HepG2 (cell line): Measurements from ENCODE around the gene SOX12. TPM values are rescaled to one million over a fixed set of nuclear protein-coding genes. Genes with fewer than 3 reads are reported as not detected.
A peak's percentile ranks its signal among the peaks of the same experiment; 100 is the strongest.

Experiments
- CHCHD3 ChIP-seq: sonication (generic); formaldehyde crosslinking; IDR thresholded peaks from 2 replicates; pipeline ENCODE4 v1.8.0; 2022; ENCODE audit warnings: mild to moderate bottlenecking, missing genetic modification reagents, moderate library complexity
- HNRNPLL ChIP-seq: fragments of 200-400 bp; formaldehyde crosslinking; IDR thresholded peaks from 2 replicates; pipeline ENCODE4 v1.6.1; 2017; ENCODE audit warnings: mild to moderate bottlenecking, low read depth, low read length; ENCODE audit not compliant: poor library complexity, severe bottlenecking
- MAFK ChIP-seq, 2 experiments: IDR thresholded peaks in 1 of 2; conservative IDR thresholded peaks in 1 of 2; 2 replicates each; pipeline ENCODE4 v1.6.1; 2011; ENCODE audit warnings: improper control_type of control experiment in 2 of 2, low read length in 2 of 2
- MIER3 ChIP-seq: IDR thresholded peaks from 2 replicates; pipeline ENCODE4 v1.6.1; 2016; ENCODE audit warnings: missing compliant biosample characterization, borderline replicate concordance
- NR2F2 ChIP-seq: IDR thresholded peaks from 2 replicates; pipeline ENCODE4 v1.6.1; 2012; ENCODE audit warnings: low read depth, inconsistent platforms, borderline replicate concordance
- SMAD3 ChIP-seq: sonication (generic); formaldehyde crosslinking; IDR thresholded peaks from 2 replicates; pipeline ENCODE4 v1.4.0; 2020; ENCODE audit warnings: missing genetic modification reagents
- SNRNP70 ChIP-seq: fragments of 200-400 bp; formaldehyde crosslinking; IDR thresholded peaks from 2 replicates; pipeline ENCODE4 v1.6.1; 2017; ENCODE audit warnings: mild to moderate bottlenecking, low read depth, low read length, moderate library complexity
- THYN1 ChIP-seq: sonication (generic); formaldehyde crosslinking; IDR thresholded peaks from 2 replicates; pipeline ENCODE4 v1.8.1; 2023; ENCODE audit warnings: low read depth, mild to moderate bottlenecking, moderate library complexity, missing genetic modification reagents, borderline replicate concordance
- ZNF460 ChIP-seq: sonication (generic); formaldehyde crosslinking; IDR thresholded peaks from 2 replicates; pipeline ENCODE4 v1.5.1; 2020; ENCODE audit warnings: missing genetic modification reagents, mild to moderate bottlenecking, borderline replicate concordance
- ZNF510 ChIP-seq: sonication (generic); formaldehyde crosslinking; IDR thresholded peaks from 2 replicates; pipeline ENCODE4 v1.4.0; 2020; ENCODE audit warnings: low read depth, mild to moderate bottlenecking, missing genetic modification reagents
- polyA plus RNA-seq, 8 experiments: library from polyadenylated mRNA; depleted of rRNA in 3 of 8; stranded (reverse) in 7 of 8; unstranded in 1 of 8; fragments of >200 nt; fragmentation: Illumina TruSeq in 4 of 8; extraction: Trizol in 4 of 8; gene quantifications; 2 replicates each; pipeline versions ENCODE4 v1.2.1 to v1.2.3, GENCODE V29; 2011 to 2016; ENCODE audit warnings: low read depth in 4 of 8, missing spikeins in 1 of 8, mixed read lengths in 1 of 8; ENCODE audit not compliant: insufficient read depth in 1 of 8
- total RNA-seq, 5 experiments: library from RNA; depleted of rRNA; stranded (reverse); fragments of >200 nt; fragmentation: Illumina TruSeq; extraction: Trizol; gene quantifications; 2 replicates each; pipeline ENCODE4 v1.2.3, GENCODE V29; 2016; ENCODE audit warnings: low read depth in 1 of 5
- TF ChIP-seq, protein P1 (sequence below), 2 experiments: sonication (generic) in 1 of 2; formaldehyde crosslinking in 1 of 2; IDR thresholded peaks; 2 replicates each; pipeline versions ENCODE4 v1.6.1 to v1.9.0; 2014 to 2022; ENCODE audit warnings: antibody characterized with exemption in 1 of 2, borderline replicate concordance in 1 of 2, inconsistent platforms in 1 of 2, low read depth in 1 of 2, missing genetic modification reagents in 1 of 2
- TF ChIP-seq, protein P2 (sequence below): IDR thresholded peaks from 2 replicates; pipeline ENCODE4 v1.6.1; 2016; ENCODE audit warnings: missing genetic modification reagents, missing compliant biosample characterization
- TF ChIP-seq, protein P3 (sequence below): sonication (generic); formaldehyde crosslinking; IDR thresholded peaks from 2 replicates; pipeline ENCODE4 v1.4.0; 2020; ENCODE audit warnings: mild to moderate bottlenecking, missing genetic modification reagents, borderline replicate concordance
- TF ChIP-seq, protein P4 (sequence below): sonication (generic); formaldehyde crosslinking; IDR thresholded peaks from 2 replicates; pipeline ENCODE4 v1.8.1; 2023; ENCODE audit warnings: mild to moderate bottlenecking, moderate library complexity, missing genetic modification reagents
- TF ChIP-seq, protein P5 (sequence below): sonication (generic); formaldehyde crosslinking; IDR thresholded peaks from 2 replicates; pipeline ENCODE4 v1.8.1; 2022; ENCODE audit warnings: low read depth, mild to moderate bottlenecking, missing genetic modification reagents

Gene SOX12
- total and polyA plus RNA-seq, 2 of the 13 experiments (the other 11 are each of a cell fraction or from before 2014, with no cell fraction given) = 10.0 to 18.7 TPM

DNA sequence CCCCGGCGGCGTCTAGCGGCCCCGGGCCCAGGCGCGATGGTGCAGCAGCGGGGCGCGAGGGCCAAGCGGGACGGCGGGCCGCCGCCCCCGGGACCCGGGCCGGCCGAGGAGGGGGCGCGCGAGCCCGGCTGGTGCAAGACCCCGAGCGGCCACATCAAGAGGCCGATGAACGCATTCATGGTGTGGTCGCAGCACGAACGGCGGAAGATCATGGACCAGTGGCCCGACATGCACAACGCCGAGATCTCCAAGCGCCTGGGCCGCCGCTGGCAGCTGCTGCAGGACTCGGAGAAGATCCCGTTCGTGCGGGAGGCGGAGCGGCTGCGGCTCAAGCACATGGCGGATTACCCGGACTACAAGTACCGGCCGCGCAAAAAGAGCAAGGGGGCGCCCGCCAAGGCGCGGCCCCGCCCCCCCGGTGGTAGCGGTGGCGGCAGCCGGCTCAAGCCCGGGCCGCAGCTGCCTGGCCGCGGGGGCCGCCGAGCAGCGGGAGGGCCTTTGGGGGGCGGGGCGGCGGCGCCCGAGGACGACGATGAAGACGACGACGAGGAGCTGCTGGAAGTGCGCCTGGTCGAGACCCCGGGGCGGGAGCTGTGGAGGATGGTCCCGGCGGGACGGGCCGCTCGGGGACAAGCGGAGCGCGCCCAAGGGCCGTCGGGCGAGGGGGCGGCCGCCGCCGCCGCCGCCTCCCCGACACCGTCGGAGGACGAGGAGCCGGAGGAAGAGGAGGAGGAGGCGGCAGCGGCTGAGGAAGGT is 715 bp downstream of the SOX12 start (continued):
- TF ChIP-seq, protein P1, sequence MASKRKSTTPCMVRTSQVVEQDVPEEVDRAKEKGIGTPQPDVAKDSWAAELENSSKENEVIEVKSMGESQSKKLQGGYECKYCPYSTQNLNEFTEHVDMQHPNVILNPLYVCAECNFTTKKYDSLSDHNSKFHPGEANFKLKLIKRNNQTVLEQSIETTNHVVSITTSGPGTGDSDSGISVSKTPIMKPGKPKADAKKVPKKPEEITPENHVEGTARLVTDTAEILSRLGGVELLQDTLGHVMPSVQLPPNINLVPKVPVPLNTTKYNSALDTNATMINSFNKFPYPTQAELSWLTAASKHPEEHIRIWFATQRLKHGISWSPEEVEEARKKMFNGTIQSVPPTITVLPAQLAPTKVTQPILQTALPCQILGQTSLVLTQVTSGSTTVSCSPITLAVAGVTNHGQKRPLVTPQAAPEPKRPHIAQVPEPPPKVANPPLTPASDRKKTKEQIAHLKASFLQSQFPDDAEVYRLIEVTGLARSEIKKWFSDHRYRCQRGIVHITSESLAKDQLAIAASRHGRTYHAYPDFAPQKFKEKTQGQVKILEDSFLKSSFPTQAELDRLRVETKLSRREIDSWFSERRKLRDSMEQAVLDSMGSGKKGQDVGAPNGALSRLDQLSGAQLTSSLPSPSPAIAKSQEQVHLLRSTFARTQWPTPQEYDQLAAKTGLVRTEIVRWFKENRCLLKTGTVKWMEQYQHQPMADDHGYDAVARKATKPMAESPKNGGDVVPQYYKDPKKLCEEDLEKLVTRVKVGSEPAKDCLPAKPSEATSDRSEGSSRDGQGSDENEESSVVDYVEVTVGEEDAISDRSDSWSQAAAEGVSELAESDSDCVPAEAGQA (IDR thresholded peaks at IDR 0.05; ENCODE audit: low read depth) = 0 out of 2 replicates have a peak, but pooled peaks have one; percentile 40
- TF ChIP-seq, protein P1 (CRISPR knock-in tag; IDR thresholded peaks at IDR 0.05; ENCODE audit: borderline replicate concordance) = peak; percentile 20; the same call in 1 of the 2 replicates
- peak; percentile 4; the same call in 1 of the 2 replicates for TF ChIP-seq CHCHD3 (CRISPR knock-in tag)
- TF ChIP-seq ZNF510 = no peak
- TF ChIP-seq ZNF460 (CRISPR knock-in tag) = no peak
- TF ChIP-seq, protein P2, sequence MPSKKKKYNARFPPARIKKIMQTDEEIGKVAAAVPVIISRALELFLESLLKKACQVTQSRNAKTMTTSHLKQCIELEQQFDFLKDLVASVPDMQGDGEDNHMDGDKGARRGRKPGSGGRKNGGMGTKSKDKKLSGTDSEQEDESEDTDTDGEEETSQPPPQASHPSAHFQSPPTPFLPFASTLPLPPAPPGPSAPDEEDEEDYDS = no peak
- peak; percentile 98 for TF ChIP-seq HNRNPLL
- TF ChIP-seq, protein P3, sequence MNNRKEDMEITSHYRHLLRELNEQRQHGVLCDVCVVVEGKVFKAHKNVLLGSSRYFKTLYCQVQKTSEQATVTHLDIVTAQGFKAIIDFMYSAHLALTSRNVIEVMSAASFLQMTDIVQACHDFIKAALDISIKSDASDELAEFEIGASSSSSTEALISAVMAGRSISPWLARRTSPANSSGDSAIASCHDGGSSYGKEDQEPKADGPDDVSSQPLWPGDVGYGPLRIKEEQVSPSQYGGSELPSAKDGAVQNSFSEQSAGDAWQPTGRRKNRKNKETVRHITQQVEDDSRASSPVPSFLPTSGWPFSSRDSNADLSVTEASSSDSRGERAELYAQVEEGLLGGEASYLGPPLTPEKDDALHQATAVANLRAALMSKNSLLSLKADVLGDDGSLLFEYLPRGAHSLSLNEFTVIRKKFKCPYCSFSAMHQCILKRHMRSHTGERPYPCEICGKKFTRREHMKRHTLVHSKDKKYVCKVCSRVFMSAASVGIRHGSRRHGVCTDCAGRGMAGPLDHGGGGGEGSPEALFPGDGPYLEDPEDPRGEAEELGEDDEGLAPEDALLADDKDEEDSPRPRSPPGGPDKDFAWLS (CRISPR knock-in tag) = no peak
- TF ChIP-seq MIER3 (CRISPR knock-in tag) = no peak; the same call in 1 of the 2 replicates
- no peak for TF ChIP-seq MAFK (conservative IDR thresholded peaks at IDR 0.05 in 1 of 2, IDR thresholded peaks at IDR 0.05 in 1 of 2; ENCODE audit: low read length in 2 of 2)
- TF ChIP-seq, protein P4, sequence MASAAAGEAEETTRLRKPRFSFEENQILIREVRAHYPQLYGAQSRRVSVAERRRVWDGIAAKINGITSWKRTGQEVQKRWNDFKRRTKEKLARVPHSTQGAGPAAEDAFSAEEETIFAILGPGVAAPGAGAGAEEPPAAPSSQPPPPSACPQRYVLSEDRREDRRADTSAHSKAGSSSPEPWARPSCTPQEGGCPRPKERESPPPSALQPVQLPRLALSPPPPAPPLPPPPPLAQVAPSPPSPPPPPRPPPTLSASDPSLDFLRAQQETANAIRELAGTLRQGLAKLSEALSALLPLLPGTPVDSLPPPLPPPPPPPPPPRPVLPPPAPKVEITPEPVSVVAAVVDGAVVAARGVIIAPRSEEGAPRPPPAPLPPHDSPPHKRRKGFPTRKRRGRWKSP = no peak; the same call in 1 of the 2 replicates
- TF ChIP-seq, protein P5, sequence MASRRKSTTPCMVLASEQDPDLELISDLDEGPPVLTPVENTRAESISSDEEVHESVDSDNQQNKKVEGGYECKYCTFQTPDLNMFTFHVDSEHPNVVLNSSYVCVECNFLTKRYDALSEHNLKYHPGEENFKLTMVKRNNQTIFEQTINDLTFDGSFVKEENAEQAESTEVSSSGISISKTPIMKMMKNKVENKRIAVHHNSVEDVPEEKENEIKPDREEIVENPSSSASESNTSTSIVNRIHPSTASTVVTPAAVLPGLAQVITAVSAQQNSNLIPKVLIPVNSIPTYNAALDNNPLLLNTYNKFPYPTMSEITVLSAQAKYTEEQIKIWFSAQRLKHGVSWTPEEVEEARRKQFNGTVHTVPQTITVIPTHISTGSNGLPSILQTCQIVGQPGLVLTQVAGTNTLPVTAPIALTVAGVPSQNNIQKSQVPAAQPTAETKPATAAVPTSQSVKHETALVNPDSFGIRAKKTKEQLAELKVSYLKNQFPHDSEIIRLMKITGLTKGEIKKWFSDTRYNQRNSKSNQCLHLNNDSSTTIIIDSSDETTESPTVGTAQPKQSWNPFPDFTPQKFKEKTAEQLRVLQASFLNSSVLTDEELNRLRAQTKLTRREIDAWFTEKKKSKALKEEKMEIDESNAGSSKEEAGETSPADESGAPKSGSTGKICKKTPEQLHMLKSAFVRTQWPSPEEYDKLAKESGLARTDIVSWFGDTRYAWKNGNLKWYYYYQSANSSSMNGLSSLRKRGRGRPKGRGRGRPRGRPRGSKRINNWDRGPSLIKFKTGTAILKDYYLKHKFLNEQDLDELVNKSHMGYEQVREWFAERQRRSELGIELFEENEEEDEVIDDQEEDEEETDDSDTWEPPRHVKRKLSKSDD (CRISPR knock-in tag) = no peak
- TF ChIP-seq THYN1 (CRISPR knock-in tag) = no peak
- no peak for TF ChIP-seq SNRNP70
- no peak for TF ChIP-seq SMAD3 (CRISPR knock-in tag)
- TF ChIP-seq NR2F2 = 0 out of 2 replicates have a peak, but pooled peaks have one; percentile 6
